CD4-positive, alpha-beta T cell treated with Interleukin-15 for 1 hour (primary cell): Measurements from ENCODE around the gene GLI1.

Experiments used
- DNase-seq: peaks from one replicate; pipeline ENCODE4 v3.0.0-alpha.2; 2020

GLI1 gene

DNA sequence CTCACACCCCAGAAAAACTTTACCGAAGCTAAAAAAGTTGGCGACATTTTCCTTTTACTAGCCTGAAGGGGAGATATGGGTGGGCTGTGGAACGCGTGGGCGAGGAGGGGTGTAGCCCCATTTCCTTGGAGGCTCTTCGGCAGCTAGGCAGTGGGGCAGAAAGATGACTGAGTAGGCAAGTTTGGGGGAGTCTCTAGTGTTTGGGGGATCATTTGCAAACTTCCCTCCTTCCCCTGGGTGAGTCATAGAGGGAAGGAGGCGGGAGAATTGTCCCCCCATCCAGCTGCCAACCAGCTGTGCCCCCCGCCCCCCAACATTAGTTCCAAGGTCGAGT, 2.3 kb downstream of the GLI1 start:
- DNase-seq, result no peak

DNA sequence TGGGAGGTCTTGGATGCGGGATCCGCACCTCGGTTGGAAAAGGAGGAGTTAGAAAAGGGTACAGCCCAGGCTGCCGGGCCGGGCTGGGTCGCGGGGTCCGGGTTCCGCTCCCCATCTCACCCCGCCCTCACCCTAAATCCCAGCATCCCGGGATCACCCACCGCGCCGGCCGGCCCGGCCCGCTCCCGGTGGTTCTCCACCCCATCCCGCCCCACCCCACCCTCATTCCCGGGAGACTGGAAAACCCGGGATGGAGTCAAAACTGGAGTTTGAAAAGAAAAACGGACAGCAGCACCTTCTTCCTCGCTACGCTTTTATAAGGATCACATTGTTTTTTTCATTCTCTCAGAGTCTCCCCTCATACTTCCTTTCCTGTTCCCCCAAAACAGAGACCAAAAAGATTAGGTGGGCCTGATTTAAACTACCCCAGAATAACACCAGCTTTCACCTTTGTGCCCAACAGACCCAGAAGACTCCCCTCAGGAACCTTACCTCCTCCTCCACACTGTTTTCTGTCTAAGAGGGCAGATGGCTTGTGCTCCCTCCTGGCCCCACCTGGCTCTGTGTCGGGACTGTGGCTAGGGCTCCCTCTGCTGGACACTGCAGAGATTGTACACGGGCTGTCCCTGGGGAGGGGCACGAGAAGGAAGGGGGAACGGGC, 2.8 kb downstream of the GLI1 start:
- DNase-seq, result peak; percentile 90

DNA sequence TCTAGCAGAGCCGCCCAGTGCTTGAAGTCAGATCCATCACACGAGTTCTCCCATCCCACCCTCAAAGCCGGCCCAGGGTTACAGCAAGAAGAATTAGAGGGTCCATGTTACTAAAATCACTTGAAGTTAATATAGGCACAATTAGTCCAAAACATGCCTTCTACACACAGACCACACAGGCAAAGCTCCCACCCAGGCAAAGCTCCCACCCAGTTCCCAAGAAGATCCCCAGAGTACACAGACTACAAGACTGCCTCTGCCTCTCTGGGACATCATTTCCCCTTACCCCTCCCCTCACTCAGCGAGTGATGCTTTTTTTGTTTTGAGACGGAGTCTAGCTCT, 3.3 kb downstream of the GLI1 start:
- DNase-seq, result no peak

DNA sequence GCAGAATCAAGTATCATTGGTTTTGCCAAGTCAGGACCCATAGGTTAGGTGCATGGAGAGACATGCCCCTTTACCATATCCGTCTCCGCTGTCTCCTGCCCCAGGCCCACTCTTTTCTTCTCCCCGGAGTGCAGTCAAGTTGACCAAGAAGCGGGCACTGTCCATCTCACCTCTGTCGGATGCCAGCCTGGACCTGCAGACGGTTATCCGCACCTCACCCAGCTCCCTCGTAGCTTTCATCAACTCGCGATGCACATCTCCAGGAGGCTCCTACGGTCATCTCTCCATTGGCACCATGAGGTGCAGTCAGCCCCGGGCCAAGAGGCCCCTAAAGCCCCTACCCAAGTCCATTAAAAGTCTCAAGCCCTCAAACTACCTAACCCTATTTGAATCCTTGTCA, 5.0 kb downstream of the GLI1 start:
- no peak for DNase-seq

DNA sequence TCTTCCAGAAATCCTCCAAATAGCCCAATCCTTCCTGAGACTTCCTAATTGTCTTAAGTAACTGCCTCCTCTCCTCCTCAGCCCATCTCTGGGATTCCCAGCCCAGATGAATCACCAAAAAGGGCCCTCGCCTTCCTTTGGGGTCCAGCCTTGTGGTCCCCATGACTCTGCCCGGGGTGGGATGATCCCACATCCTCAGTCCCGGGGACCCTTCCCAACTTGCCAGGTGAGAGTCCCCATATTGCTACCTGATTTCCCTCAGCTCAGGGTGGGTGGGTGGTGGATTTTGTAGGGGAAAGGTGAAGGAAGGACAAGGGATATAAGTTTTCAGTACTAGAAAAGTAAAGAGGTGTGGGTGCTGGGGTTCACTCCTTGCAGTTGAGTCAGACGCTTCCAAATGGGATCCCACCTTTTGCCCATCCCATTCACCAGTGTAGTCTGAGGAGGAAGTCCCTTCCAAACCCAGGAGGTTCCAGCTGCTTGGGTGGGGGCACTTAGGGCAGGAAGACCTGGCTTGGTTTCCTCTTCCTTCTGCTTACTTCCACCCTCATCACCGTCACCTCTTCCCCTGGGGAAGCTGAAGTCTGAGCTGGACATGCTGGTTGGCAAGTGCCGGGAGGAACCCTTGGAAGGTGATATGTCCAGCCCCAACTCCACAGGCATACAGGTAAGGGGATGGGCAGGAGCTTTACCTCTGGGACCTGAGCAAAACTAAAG, 5.6 kb downstream of the GLI1 start:
- no peak for DNase-seq

DNA sequence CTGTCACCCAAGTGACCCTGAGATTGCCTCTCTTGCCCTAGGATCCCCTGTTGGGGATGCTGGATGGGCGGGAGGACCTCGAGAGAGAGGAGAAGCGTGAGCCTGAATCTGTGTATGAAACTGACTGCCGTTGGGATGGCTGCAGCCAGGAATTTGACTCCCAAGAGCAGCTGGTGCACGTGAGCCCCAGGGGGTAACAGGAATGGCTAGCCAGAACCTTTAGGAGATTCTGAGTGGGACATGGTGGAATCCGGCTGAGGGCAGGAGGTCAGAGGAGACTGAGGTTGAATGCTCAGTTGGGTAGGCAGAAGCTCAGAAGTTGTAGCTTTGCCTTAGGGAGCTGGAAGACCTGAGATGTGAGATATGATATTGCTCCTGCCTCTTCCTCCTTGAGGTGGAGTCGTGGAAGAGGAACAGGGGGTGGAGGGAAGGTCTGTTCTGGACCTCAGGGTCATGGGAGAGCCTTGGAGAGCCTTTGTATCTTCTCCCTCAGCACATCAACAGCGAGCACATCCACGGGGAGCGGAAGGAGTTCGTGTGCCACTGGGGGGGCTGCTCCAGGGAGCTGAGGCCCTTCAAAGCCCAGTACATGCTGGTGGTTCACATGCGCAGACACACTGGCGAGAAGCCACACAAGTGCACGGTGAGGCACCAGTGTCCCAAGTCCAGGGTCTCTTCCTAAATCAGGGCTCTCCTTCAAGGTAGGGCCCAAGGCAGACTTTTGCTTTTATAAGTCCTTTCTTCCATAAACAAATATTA, 6.3 kb downstream of the GLI1 start:
- no peak for DNase-seq

DNA sequence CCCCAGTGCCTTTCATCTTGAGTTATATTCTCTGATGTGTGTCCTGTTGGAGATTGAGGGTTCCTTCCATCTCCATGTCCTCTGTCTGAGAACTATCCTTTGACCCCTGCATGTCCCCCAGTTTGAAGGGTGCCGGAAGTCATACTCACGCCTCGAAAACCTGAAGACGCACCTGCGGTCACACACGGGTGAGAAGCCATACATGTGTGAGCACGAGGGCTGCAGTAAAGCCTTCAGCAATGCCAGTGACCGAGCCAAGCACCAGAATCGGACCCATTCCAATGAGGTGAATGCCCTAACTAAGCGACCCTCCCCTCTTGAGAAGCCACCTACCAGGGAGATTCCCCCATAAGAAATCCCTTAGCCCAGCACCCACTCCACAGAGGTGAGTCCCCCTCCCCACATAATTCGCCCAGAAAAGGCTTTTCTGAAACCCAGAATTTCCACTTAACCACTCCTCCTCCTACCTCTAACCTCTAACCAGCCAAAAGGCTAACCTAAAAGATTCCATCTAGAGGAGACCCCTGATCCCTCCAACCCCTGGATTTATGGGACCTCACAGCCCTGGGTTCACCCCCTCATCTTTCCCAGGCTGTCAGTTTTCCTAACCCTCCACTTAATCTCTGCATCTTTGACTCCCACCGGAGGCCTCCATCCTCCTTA, 7.8 kb downstream of the GLI1 start:
- no peak for DNase-seq

DNA sequence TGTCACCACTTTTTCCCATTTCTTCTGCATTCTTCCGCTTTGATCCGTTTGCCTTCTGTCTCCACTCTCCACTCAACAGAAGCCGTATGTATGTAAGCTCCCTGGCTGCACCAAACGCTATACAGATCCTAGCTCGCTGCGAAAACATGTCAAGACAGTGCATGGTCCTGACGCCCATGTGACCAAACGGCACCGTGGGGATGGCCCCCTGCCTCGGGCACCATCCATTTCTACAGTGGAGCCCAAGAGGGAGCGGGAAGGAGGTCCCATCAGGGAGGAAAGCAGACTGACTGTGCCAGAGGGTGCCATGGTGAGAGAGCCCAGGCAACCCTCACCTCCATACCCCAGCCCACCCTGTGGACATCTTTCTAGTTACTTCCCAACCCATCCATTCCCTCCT, 8.3 kb downstream of the GLI1 start:
- DNase-seq, result no peak

DNA sequence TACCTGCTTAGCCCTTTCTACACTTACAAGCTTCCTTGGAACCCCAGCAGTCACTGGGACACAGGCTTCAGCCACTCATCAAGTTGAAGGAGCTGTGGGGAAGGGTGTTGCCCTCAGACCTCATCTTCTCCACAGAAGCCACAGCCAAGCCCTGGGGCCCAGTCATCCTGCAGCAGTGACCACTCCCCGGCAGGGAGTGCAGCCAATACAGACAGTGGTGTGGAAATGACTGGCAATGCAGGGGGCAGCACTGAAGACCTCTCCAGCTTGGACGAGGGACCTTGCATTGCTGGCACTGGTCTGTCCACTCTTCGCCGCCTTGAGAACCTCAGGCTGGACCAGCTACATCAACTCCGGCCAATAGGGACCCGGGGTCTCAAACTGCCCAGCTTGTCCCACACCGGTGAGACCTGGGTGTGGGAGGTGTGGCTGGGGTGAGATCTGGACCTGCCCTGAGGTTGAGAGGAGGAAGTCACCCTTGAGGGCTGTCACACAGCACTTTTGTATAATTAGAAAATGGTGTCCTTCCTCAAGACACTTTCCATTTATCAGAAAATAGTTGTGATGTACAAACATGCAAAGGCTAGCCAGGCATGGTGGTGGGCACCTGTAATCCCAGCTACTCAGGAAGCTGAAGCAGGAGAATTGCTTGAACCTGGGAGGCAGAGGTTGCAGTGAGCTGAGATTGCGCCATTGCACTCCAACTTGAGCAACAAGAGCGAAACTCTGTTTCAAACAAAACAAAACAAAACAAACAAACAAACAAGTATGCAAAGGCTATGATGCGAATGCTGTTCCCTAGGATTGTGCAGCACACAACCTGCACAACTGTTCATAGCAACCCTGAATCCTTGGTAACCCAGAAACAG, 9.9 kb downstream of the GLI1 start:
- DNase-seq, result no peak

DNA sequence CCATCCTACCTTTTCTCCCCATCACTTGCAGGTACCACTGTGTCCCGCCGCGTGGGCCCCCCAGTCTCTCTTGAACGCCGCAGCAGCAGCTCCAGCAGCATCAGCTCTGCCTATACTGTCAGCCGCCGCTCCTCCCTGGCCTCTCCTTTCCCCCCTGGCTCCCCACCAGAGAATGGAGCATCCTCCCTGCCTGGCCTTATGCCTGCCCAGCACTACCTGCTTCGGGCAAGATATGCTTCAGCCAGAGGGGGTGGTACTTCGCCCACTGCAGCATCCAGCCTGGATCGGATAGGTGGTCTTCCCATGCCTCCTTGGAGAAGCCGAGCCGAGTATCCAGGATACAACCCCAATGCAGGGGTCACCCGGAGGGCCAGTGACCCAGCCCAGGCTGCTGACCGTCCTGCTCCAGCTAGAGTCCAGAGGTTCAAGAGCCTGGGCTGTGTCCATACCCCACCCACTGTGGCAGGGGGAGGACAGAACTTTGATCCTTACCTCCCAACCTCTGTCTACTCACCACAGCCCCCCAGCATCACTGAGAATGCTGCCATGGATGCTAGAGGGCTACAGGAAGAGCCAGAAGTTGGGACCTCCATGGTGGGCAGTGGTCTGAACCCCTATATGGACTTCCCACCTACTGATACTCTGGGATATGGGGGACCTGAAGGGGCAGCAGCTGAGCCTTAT, 10.8 kb downstream of the GLI1 start:
- no peak for DNase-seq

DNA sequence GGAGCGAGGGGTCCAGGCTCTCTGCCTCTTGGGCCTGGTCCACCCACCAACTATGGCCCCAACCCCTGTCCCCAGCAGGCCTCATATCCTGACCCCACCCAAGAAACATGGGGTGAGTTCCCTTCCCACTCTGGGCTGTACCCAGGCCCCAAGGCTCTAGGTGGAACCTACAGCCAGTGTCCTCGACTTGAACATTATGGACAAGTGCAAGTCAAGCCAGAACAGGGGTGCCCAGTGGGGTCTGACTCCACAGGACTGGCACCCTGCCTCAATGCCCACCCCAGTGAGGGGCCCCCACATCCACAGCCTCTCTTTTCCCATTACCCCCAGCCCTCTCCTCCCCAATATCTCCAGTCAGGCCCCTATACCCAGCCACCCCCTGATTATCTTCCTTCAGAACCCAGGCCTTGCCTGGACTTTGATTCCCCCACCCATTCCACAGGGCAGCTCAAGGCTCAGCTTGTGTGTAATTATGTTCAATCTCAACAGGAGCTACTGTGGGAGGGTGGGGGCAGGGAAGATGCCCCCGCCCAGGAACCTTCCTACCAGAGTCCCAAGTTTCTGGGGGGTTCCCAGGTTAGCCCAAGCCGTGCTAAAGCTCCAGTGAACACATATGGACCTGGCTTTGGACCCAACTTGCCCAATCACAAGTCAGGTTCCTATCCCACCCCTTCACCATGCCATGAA, 11.5 kb downstream of the GLI1 start:
- no peak for DNase-seq

DNA sequence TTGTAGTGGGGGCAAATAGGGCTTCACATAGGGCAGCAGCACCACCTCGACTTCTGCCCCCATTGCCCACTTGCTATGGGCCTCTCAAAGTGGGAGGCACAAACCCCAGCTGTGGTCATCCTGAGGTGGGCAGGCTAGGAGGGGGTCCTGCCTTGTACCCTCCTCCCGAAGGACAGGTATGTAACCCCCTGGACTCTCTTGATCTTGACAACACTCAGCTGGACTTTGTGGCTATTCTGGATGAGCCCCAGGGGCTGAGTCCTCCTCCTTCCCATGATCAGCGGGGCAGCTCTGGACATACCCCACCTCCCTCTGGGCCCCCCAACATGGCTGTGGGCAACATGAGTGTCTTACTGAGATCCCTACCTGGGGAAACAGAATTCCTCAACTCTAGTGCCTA, 12.1 kb downstream of the GLI1 start:
- no peak for DNase-seq

DNA sequence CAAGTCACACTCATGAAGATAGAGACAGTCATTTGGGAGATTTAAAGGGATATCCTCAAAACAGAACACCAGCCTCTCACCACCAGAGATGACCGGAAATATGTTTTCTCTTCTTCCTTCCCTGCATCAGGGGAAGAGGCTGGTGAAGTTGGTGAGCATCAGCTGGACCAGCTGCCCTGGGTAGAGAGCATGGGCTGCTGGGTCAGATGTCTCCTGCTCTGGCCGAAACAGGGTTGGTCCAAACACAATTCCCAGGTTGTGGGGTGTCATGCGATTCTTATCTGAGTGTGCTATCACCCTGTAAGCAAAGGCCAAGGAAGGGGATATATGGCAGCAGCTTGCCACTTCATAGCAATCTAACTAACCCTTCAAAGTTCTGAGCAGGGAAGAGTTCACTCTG, 12.8 kb downstream of the GLI1 start:
- no peak for DNase-seq

DNA sequence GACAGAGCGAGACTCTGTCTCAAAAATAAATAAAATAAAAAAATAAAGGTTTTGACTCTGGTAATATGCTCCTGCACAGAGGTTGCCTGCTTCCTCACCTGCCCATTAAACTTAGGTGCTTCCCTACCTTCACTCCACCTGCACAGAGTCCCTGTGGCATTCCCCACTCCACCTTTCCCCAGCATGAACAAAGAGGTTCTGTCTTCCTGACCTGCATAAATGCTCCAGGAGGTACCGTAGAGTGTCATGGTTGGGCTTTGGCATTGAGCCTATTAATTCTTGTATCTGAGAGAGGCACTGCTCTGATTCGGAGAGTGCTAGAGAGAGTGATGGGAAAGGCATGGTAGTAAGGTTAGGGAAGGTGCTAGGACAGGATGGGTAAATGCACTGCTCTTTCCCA, 13.8 kb downstream of the GLI1 start:
- no peak for DNase-seq

DNA sequence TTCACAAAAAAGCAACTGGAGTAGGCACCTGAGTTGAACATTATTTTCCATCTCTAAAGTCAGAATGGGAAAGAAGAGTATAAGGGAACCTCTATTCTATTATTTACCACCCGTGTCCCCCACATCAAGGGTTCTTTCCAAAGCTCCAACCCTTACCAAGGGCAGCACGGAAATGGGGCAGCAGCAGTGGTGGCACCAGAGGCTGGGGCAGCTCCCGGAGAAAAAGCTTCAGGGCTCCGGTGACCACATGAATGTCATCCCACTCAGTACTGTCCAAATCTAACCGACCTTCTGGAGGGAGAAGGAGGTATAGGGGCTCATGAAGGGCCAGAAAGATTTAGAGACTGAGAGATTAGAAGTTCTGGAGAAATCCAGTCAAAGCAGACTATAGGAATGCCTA, 14.3 kb downstream of the GLI1 start:
- DNase-seq, result no peak

DNA sequence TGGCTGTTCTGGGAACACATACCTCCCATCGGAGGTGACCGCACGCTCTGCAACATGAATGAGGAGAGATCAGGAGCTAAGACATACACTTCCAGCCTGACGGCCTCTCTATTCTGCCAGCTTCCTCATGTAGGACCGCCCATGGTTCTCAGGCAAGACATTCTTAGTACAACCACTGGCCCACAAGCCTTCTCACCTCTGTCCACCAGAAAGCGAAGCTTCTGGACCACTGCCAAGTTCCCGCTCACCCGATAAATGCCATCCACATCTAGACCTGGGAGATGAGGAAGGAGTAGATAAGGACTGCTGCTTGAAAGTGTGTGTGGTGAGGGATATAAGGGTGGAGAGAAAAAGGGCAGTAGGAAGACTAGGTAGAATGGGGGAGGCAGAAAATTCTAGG, 14.8 kb downstream of the GLI1 start:
- no peak for DNase-seq

DNA sequence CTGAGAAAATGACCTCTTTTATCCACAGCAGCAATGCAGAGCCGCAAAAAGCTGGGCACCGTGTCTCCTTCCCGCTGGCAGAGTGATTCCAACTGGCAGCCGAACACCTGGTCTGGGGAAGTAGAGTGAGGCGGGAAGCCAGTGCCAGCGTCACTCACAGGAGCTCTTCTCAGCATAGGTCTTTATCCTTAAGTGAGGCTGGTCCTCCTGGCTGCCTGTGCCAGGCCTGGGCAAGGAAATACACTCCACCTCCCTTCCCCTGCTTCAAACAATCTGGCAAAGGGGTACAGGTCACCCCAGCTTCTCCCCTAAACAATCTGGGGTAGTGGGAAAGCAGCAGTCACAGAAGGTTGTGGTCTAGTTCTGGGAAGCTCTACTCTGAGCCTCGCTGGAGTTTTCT, 15.3 kb downstream of the GLI1 start:
- no peak for DNase-seq

DNA sequence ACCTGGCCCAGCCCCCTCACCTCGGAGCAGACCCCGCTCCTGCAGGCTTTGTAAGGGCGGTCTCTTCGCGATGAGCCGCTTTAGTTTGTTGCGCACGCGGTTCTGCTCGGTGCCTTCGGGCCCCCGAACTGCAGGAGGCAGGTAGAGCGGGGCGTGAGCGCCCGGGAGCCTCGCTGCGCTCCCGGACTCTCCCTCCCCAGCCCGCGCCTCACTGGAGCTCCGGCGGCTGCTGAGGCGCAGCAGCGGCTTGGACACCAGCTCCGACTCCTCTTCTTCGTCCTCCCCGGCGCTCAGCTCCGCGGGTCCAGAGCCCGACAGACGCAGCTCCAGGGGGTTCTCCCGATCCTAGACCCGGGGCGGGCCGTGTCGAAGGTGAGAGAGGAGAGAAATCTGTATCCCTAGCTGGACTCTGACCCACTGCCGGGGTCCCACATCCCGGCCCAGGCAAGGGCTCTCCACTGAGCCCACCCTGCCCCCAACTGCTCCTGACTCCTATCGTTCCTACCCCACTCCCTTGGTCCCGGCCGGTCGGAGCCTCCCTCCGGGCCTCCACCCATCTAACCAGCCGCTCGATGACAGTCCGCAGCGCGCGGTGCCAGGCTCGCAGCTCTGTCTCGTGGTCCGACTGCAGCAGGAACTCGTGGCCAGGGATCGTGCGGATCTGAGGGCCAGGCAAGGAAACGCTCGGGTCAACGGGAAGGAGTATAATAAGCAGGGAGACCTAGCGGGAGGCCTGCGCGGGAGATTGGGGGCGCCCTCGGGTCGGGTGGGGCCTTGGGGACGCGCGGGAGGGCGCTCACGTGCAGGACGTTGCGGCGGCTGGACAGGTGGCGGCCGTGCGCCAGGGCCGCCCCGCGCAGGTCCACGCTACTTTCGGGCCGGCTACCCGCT, 15.9 kb downstream of the GLI1 start:
- DNase-seq, result no peak

DNA sequence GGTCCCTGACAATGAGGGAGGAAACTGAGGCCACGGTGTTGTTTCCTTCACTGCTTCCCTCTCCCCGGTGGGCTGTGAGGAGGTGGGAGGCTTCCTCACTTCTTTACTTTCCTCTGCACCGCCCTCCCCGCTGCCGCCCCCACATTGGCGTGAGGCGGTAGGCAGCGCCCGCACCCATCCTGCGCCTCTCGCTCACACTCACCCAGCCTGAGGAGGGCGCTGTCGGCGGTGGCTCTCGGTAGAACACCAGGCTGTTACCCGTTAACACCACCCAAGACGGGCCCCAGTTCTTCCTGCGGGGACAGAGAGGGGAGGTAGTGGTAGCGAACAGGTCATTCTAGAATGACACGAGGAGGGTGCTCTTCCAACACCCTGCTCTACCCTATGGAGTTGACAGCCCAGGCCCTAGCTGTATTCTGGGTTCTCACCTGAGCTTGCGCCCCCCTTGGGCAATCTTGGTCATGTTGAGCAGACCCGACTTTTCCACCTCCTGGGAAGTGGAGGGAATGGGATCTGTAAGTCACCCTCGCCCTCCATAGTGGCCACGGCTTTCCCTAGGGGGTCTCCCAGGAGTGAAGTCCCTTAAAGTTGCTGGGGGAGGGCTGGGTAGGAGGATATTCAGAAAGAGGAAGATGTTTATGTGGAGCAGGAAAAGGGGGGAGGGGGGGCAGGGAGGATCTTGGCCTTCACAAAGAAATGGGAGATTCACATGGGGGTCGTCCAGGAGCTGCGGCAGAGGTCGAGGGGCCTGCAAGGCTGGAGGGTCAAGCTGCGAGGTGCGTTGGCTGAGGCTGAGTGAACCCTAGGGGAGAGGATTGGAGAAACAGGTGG, 16.8 kb downstream of the GLI1 start:
- peak; percentile 75 for DNase-seq
